ENCODE data around the gene SLC39A3. TPM values are rescaled to one million over a fixed set of nuclear protein-coding genes. Genes with fewer than 3 reads are reported as not detected.

Gene SLC39A3
- total RNA-seq, 1 experiment from 2014 or later, result 32.4 TPM

DNA sequence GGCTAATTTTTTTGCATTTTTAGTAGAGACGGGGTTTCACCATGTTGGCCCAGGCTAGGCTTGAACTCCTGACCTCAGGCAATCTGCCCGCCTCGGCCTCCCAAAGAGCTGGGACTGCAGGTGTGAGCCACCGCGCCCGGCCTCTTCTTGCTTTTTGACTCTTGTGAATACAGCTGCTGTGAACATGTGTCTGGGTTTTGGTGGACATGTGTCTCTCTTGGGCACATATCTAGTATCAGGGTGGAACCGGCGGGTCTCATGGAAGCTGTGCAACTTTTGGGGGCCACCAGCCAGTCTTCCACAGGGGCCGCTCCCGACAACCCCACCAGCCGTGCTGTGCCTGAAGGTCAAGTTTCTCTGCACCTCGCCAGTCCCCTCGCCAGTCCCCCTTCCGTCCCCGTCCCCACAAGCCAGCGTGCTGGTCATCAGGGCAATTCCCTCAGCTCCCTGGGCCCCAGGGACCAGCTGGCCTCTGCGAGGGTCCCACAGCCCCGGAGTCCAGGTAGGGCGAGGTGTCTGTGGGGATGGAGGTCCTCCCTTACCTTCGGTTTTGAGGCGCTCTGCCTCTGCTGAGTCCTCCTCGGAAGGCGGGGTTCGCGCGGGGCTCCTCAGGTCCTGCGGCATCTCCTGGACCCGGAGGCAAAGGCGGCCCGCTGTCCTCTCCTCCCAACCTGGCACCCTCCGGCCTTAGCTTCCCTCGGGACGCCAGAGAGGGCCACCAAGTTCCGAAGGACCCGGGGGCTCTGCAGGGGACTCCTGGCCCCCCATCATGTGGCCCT is 27.0 kb upstream of the SLC39A3 start:
- no peak overlapping the region for H4K5ac ChIP-seq (ENCODE audit: insufficient read length, low read depth, low read length)
- H3K9me3 ChIP-seq (ENCODE audit: control insufficient read depth, low read depth, low read length), result no peaks in the 10 kb centered on the region
- H3K14ac ChIP-seq (ENCODE audit: insufficient read depth, low read length), result no peak overlapping the region
- no peak overlapping the region for H2AK5ac ChIP-seq (ENCODE audit: insufficient read length, low read length)
- peaks cover 6% of the 10 kb centered on the region for H3K79me1 ChIP-seq (ENCODE audit: insufficient read depth, low read depth, low read length, poor library complexity, severe bottlenecking)
- H3T11ph ChIP-seq (ENCODE audit: low read length), result no peak overlapping the region
- H3K56ac ChIP-seq (ENCODE audit: insufficient read length, low read depth, low read length), result no peak overlapping the region
- H3K27ac ChIP-seq (ENCODE audit: insufficient read length, low read depth, low read length), result no peak overlapping the region
- H3K23ac ChIP-seq (ENCODE audit: insufficient read length, low read depth, low read length), result no peak overlapping the region
- H3K4me1 ChIP-seq (ENCODE audit: insufficient read depth, low read length), result no peaks in the 10 kb centered on the region
- no peaks in the 10 kb centered on the region for H4K20me1 ChIP-seq (ENCODE audit: control insufficient read depth, insufficient read depth, insufficient read length)
- H2BK15ac ChIP-seq (ENCODE audit: low read depth, low read length), result no peak overlapping the region
- H3K79me2 ChIP-seq (ENCODE audit: insufficient read depth, low read length), result peaks cover 17% of the 10 kb centered on the region; the same call in 1 of the 2 replicates
- H2BK12ac ChIP-seq (ENCODE audit: insufficient read length, low read depth, low read length), result no peak overlapping the region
- H2BK5ac ChIP-seq (ENCODE audit: insufficient read length, low read length), result no peak overlapping the region
- Mint-ChIP-seq H3K27me3 (ENCODE audit: low read depth) (no peaks in the 10 kb centered on the region), H3K4me1 (no peaks in the 10 kb centered on the region), H3K27ac (no peak overlapping the region), H3K4me3 (no peak overlapping the region), H3K9me3 (no peaks in the 10 kb centered on the region), H3K36me3 (ENCODE audit: insufficient read depth in 1 of 3, low read depth in 3 of 3) (peaks cover 12 to 51% (median 46%) of the 10 kb centered on the region in 3 experiments; a peak in 6 of 7 replicates)
- no CpG with 5 or more reads among the region's 35 CpGs for WGBS (ENCODE audit: extremely low coverage, insufficient read length, low lambda C conversion rate)
- H3K18ac ChIP-seq (ENCODE audit: insufficient read length, low read depth, low read length), result no peak overlapping the region
- no peak overlapping the region for H3K4me2 ChIP-seq (ENCODE audit: insufficient read depth, insufficient read length, low read length)
- no peaks in the 10 kb centered on the region for H3K27me3 ChIP-seq (ENCODE audit: insufficient read depth, low read length)
- DNase-seq, result no peak
- H3K9ac ChIP-seq (ENCODE audit: extremely low read depth, insufficient read length, low read length), result no peak overlapping the region
- H3K23me2 ChIP-seq (ENCODE audit: insufficient read length, low read depth, low read length, poor library complexity, severe bottlenecking), result no peaks in the 10 kb centered on the region
- no peak for TF ChIP-seq CTCF (conservative IDR thresholded peaks at IDR 0.05)
- no peak overlapping the region for H2BK120ac ChIP-seq (ENCODE audit: low read depth, low read length, poor library complexity, severe bottlenecking)
- no peak overlapping the region for H2BK20ac ChIP-seq (ENCODE audit: low read depth, low read length, poor library complexity, severe bottlenecking)
- H2AFZ ChIP-seq (ENCODE audit: low read length), result no peak overlapping the region
- H4K8ac ChIP-seq (replicated peaks; ENCODE audit: insufficient read length, low read depth, low read length), result no peak overlapping the region
- no peak overlapping the region for H3K4ac ChIP-seq (ENCODE audit: low read depth, low read length)
- H4K91ac ChIP-seq (ENCODE audit: insufficient read length, low read depth, low read length), result no peak overlapping the region
